HG03108 (cell line): ENCODE results near the gene SRD5A1.

Experiments
- ATAC-seq: cut with Tn5 transposase; IDR thresholded peaks from one replicate; pipeline ENCODE4 v1.9.1; 2021; ENCODE audit warnings: moderate library complexity; ENCODE audit not compliant: unreplicated experiment

SRD5A1 gene, protein sequence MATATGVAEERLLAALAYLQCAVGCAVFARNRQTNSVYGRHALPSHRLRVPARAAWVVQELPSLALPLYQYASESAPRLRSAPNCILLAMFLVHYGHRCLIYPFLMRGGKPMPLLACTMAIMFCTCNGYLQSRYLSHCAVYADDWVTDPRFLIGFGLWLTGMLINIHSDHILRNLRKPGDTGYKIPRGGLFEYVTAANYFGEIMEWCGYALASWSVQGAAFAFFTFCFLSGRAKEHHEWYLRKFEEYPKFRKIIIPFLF

DNA sequence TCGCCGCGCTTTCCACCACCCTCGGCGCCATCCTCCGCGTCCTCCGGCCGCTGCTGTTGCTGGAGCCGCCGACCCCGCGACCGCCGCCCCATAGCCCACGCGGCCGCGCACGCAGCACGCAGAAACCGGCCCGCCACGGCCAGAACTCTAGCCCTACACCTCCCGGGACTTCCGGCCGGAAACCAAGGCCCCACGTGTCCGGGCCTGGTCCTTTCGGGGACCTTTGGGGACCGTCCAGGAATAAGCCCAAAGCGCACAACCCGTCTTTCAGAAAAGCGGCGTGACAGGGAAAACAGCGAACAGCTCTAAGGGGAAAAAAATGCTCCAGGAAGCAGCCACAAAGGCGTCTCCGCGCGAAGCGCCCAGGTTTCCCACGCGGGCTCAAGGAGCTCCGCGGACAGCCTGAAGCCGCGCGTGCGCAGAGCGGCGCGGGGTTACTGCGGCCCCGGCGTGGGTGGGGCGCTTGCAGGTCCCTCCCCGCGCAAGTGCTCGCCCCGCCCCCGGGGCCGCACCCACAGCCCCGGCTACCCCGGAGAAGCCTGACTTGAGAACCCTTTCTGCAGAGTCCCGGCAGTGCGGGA lies at the start of gene SRD5A1, which contains the start of gene NSUN2:
Gene SRD5A1, plus strand, starts transcription at position 553 of the 581 bp plus-strand sequence. CDS start 137 bp downstream, outside the sequence.
Gene NSUN2, minus strand, starts transcription at position 157 of the 581 bp plus-strand sequence. Its CDS starts 65 bp downstream, at position 92.
- ATAC-seq = peak; percentile 86

DNA sequence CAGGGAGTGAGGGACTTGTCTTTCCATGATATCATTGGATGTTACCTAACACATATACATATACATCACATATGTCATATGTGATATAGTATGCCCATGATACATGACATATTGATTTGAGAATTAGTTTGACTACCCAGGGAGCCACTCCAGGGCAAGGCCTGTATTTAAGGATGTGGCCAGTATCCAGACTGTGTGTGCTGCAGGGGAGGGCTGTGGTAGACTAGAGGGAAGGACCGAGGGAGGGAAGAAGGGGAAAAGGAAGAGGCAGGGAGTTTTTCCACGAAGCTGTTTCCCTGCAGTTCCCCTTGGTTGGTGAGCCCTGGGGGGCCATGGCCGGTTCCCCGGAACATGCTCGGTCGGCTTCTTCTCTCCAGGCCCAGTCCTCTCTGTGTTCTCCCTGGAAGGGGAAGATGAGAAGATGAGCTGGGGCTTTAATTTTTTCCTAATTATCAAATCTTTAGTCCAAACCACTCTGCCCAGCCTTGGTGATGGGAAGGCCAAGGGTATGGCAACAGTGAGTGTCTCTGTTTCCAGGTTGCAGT lies 49.1 kb upstream of the SRD5A1 start:
- ATAC-seq = no peak

DNA sequence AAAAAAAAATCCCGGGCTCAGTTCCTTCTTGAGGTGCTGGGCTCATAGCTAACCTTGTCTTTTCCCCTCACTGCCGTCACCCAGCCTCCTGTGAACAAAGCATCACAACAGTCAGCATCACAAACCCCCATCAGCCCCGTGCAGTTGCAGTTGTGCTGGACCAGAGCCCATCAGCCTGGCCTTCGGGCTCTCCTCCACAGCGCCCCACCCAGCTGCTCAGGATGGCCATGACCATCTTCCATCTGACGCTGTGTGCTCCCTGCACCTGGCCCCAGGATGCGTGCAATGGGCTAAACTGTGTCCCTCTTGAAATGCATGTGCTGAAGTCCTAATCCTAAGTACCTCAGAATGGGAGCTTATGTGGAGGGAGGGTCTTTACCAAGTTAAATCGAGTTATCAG lies 48.5 kb upstream of the SRD5A1 start:
- no peak for ATAC-seq

DNA sequence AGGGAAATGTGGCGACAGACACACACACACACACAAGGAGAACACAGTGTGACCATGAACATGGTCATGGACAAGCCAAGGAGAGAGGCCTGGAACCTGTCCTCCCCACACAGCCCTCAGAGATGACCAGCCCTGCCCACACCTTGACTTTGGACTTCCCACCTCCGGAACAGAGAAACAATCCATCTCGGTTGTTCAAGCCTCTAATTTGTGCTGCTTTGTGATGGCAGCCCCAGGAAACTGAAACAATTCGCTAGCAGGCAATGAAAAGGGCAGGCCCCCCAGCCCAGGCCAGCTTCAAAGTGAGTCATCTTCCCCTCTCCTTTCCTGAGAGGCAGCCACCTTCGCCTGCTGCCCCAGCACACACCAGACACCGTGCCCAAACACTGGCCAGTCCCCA lies 48.1 kb upstream of the SRD5A1 start:
- no peak for ATAC-seq

DNA sequence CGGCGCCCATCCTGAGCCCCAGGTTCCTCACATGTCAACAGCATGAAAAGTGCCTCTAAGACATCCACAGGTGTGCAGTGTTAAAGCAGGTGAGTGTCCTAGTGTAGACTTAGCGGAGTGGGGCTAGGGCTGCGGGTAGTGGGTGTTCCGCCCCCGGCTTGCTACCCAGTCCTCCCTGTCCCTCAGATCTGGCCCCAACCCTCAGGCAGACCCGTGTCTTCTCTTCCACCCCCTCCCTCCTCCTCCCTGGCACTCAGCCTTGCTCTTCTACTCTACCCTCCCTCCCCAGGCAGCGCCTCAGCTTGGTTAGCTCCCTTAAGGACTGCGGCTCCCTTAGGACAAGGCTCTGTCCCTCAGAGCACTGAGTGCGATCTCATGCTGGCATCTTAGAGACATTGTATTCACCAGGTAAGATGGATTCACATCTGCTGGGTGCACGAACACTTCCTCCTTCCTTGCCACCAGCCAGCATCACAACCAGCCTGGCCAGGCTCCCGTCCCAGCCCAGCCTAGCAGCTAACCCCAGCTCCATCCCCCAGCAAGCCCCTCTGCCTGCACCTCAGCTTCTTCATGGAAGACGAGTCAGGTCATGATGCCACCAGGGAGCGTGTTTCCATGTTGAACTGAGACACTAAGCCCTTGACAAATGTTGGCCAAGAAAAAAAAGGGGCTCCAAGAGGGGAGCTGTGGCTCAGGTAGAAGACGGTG lies 47.1 kb upstream of the SRD5A1 start:
- no peak for ATAC-seq

DNA sequence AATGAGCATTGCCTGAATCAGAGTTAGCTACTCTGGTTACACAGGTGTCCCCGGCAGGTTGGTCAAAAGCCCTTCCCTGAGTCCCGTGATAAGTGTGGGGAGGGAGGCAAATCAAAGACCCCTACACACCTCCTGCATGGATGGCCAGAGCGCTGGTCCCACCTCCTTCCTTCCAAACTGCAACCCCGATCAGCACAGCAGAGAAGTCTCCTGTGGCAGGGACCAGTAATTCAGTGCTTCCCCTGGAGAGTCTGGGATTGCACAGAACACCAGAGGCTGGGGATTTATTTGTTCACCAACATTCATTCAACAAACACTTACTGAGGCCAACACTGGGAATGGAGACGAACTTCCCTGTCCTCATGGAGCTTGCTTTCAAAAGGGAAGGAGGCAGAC lies 46.6 kb upstream of the SRD5A1 start:
- no peak for ATAC-seq

DNA sequence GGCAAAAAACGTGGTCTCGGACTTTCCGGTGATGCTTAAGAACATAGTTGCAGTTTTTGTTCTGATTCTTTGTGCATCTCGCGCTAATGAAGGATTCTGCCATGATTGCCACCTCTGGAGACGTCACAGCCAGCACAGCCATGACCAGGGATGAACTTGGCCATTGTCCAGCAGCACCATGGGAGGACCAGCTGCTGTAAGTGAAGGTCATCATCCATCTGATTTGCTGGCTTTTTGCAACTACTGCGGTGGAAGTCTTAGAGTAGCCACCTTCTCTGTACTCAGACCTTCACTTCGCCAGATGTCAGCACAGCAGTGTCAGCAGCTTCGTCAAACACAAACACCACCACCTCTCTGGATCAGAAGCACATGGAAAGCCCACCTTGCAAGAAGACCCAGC lies 46.1 kb upstream of the SRD5A1 start:
- no peak for ATAC-seq

DNA sequence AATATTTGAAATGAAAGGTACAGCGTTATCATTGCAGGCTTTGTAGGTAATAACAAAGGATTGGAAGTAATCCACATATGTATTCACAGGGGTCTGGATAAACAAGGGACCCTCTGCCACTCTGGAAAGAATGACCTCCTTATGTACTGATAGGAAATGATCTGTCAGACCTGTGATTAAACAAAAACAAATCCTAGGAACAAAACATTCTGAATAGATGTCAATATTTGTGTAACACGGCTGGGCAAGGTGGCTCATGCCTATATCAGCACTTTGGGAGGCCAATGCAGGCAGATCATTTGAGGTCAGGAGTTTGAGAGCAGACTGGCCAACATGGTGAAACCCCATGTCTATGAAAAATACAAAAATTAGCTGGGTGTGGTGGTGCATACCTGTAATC lies 42.7 kb upstream of the SRD5A1 start:
- no peak for ATAC-seq

DNA sequence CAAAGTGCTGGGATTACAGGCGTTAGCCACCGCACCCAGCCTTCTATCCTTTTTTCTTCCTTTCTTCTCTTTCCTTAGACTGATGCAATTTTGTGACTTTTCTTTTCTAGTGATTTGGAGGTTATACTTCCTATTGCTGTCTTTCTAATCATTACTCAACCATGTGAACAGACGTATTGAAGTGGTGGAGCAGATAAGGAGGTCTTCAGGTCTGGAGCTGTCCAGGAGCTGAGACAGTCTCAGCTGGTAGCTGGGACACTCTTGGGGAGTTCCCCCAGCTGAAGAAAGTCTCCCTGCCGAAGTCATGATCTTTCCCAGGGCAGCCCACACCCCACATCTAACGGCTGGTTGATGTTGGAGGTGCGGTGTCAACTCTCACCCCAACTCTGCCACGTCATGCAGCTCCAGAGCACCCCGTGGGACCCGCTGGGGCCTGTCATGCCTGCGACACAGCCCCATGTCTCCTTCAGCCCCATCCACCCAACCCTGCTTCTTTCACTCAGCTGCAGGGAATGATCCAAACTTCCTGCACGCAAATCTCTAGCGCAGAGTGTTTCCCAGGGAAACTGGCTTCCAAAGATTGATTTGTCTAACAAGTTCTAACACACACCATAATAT lies 41.5 kb upstream of the SRD5A1 start:
- ATAC-seq = no peak

DNA sequence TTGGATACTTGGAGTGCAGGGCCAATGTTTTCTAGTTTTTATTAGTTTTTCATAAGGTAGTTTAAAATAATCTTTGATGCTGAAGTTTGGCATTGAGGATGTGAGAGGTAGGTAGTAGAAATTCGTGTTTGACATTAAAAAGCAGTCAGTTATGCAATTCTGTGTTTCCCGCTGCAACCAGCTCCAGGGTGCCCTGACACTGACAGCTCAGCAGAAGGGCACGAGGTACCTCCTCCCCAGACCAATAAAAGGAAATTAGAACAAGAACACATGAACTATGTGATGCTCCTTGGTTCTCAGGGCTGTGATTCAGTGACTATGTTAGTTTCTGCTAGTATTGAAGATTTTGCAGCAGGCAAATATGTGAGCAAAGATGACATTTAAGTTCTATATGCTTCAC lies 40.6 kb upstream of the SRD5A1 start:
- ATAC-seq = no peak

DNA sequence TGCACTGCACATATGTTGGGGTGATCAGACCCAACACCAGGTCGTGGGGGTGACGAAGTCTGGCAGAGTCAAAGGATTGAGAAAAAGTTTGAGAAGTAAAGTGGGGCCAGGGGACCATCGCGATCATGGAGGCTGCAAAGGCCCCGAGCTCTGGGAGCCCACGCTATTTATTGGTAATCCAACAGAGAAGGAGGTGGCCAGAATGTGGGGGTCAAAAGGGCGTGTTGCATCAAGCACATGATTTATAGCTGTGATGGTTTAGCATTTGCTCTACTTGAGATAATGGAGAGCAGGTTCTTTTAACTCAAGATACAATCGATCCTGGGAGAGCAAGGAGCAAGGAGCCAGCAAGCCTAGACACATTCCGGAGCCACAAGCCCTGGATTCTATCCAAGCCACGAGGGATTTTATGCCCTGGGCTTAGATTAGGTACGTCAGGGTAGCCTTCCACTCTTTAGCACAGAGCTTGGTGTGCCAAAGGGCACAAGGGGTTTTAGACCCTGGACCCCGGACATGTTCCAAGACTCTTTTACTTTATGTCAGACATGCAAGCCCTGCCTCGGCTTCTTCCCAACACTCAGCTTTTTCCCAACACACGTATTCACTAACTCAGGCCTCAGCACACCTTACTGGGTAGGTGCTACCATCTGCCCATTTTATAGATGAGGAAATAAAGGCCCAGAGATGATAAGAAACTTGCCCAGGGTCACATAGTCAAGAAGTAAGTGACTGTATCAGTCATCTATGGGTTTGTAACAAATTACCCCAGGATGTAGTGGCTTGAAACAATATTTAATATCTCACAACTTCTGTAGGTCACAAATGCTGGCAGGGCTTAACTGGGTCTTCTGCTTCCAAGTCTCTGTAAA lies 39.9 kb upstream of the SRD5A1 start:
- ATAC-seq = no peak

DNA sequence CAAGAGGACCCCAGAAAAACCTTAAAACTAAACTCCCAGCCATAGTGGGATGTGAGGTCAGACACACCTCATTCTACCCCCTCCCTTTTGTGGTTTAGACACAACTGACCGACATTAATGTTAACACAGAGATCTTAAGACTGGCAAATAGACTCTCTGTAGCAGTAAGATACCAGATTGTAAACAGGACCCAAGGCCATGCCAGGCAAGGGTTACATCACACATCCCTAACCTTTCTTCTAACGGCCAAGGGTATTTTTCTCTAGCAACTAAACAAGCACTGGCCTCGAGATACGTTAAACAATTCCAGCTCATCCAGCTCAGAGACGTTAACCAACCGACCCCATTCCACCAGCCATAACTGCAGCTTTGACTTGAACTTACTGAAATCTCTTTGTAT lies 39.2 kb upstream of the SRD5A1 start:
- ATAC-seq = no peak

DNA sequence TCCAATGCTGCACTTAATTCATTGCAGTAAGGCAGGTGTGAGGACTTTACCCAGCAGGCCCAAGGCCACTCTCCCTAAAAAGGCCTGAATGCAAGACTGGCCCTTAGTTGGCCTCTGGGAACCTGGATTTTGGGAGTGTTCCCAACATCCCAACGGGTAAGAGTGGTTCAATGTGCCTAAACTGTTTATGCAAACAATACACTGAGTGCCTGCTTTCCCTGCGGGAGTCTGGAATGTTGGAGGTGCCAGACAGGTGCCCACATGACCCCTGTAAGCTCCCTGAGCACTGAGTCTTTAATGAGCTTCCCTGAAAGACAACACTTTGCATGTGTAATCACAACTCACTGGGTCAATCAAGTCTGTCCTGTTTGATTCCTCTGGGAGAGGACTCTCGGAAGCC lies 37.8 kb upstream of the SRD5A1 start:
- no peak for ATAC-seq

DNA sequence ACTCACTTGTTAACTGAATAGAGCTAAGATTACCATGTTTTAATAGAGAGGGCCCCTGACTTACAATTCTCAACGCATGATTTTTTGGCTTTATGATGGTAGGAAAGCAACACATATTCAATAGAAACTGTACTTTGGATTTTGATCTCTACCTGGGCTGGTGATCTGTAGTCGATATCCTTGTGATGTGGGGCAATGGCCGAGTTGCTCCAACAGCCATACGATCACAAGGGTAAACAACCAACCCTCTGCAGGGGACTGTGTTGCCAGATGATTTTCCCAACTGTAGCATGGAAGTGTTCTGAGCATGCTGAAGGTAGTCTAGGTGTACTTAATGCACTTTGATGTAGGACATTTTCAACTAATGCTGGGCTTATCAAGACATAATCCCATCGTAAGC lies 36.9 kb upstream of the SRD5A1 start:
- no peak for ATAC-seq

DNA sequence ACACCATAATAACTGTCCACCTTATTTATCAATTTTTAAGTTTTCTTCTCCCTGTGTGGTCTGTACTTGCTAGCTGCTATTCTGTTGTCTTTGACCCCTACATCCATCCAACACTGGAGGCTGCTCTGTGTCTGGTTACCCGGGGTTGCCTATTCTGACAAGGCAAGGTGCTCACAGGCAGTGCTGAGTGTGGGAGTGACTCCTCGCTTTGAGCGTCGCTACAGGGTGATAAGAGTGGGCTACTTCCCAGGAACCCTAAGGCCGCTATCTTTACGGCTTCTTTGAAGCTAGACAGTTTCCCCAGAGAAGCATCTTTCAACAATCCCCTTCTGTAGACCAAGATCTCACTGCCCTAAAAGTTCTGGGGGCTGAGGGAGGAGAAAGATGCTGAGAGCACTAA lies 35.7 kb upstream of the SRD5A1 start:
- ATAC-seq = no peak

DNA sequence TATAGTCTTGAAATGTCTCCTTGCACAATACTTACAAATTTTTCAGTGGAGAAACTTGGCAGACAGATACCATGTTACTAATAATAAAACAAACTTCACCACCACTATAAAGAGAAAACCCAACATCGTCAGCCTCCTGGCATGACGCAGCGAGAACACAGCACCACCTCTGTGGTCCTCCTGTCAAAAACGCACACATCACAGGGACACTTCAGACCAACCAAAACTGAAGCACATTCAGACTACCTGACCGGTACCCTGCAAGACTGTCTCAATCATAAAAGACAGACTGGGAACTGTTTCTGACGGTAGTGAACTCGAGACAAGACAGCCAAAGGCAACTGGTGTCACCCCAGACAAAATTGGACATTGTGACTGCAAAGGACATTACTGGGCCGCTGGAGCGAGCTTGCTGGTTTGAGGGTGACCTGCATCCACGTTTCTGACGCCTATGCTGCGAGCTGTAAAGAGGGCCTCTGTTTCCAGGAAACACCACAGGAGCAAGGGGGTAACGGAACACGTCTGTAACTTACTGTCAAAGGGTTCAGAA lies 34.8 kb upstream of the SRD5A1 start:
- ATAC-seq = no peak

DNA sequence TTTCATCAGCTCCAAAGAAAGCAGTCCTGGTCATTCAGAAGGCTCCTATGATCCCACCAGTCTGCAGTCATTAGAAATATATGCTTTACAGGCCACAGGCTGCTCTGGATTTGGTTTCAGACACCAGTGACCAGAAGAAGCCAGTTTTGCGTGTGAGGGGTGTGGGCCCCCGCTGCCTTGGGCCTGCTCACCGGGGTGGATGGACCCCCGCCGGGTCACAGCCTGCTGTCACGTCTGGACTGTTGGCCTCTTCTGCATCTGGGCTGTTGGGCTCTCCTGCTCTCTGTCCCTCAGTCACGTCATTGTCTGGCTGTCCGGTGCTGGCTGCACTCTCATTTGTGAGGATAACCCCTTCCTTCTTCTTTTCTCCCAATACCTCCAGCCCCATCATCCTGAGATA lies 33.5 kb upstream of the SRD5A1 start:
- no peak for ATAC-seq

DNA sequence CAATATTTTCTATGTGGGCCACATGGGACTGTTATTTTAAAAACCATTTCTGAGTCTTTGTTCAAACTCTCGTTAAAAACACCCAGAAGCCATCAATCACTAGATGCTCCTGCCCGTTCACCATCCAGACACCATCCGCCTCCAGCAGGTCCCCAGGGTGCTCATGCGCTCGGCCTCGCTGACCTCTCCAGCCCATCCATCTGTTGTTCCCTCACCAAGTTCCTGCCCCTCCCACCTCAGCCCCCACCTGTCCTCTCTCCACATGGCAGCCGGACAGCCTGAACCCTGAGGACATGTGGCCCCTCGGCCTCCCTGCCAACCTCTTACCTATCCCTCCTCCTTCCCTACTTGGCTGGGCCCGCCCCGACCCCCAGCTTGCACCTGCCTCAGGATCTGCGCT lies 32.0 kb upstream of the SRD5A1 start:
- ATAC-seq = no peak

DNA sequence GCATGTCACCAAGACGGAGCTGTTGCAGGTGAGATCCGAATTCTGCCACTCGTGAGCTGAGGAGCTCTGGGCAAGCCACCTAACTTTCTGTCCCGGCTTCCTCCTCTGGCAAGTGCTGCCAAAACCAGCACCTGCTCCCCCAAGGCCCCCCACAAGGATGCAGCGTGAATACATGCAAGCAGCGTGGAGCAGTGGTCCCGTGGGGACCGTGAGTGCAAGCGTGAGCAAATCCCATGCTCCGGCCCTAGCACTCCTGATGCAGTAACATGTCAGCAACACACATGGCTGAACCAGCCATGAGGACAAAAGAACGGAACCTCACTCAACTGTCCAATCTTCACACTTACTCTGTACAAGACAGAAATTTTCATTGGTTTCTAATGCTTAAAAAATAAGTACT lies 31.4 kb upstream of the SRD5A1 start:
- ATAC-seq = no peak

DNA sequence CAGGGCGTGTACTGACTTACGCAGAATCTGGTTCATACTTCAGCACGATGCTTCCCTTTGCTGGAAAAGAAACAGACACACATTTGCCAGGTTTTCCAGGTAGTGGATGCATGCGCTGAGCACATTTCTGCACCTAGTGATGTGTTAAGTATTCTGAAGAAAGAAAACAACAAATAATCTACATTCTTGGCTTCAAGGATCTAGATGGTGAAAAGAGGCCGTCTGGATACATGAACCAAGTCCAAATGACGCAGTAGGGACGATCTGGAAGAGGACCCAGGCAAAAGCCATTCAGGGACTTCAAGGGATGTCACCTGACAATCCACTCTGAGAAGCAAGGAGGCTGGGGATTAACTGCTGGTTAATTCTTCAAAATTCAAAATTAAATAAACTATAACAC lies 30.8 kb upstream of the SRD5A1 start:
- ATAC-seq = no peak
